Mononuclear cell (primary cell): ENCODE data around the gene CHAF1A. TPM values are rescaled to one million over a fixed set of nuclear protein-coding genes. Genes with fewer than 3 reads are reported as not detected.

Experiments
- H3K27me3 ChIP-seq: 2 replicates; pipeline ENCODE4 v1.6.0; 2011; ENCODE audit warnings: low read length, control low read depth; ENCODE audit not compliant: insufficient read depth
- H3K4me1 ChIP-seq: 2 replicates; pipeline ENCODE4 v1.5.1; 2011; ENCODE audit warnings: mild to moderate bottlenecking, low read length, control low read depth; ENCODE audit not compliant: insufficient read depth
- H3K4me3 ChIP-seq: 2 replicates; pipeline ENCODE4 v1.5.1; 2011; ENCODE audit warnings: mild to moderate bottlenecking, low read length, moderate library complexity
- H3K9me3 ChIP-seq: 2 replicates; pipeline ENCODE4 v1.5.1; 2011; ENCODE audit warnings: low read depth, mild to moderate bottlenecking, control low read depth, low read length
- total RNA-seq: library from RNA; depleted of rRNA; stranded (reverse); fragments of >200 nt; gene quantifications from one replicate; pipeline ENCODE4 v1.2.3, GENCODE V29; 2012

CHAF1A gene
- total RNA-seq, 1 donor: 12.2 TPM

- Histone ChIP-seq H3K9me3 (no peaks in the 10 kb centered on the region), H3K4me1 (peaks cover 31% of the 10 kb centered on the region), H3K27me3 (no peaks in the 10 kb centered on the region), H3K4me3 (no peak overlapping the region)
Measured at GRCh38 chr19:4430760-4431159, 28.3 kb downstream of the CHAF1A start.

GRCh38 chr19:4431296-4431695, 28.9 kb downstream of the CHAF1A start:
- Histone ChIP-seq H3K27me3 (no peaks in the 10 kb centered on the region), H3K4me3 (no peak overlapping the region), H3K4me1 (peaks cover 31% of the 10 kb centered on the region), H3K9me3 (no peaks in the 10 kb centered on the region)

- no peaks in the 10 kb centered on the region for H3K27me3 ChIP-seq
- no peaks in the 10 kb centered on the region for H3K9me3 ChIP-seq
- H3K4me3 ChIP-seq: no peak overlapping the region
- H3K4me1 ChIP-seq: peaks cover 31% of the 10 kb centered on the region
Measured at GRCh38 chr19:4431808-4432674, 29.6 kb downstream of the CHAF1A start.

- Histone ChIP-seq H3K9me3 (no peaks in the 10 kb centered on the region), H3K4me1 (peaks cover 31% of the 10 kb centered on the region), H3K4me3 (no peak overlapping the region), H3K27me3 (no peaks in the 10 kb centered on the region)
Measured at GRCh38 chr19:4432918-4433506, 30.6 kb downstream of the CHAF1A start.

- H3K9me3 ChIP-seq: no peaks in the 10 kb centered on the region
- no peaks in the 10 kb centered on the region for H3K27me3 ChIP-seq
- no peak overlapping the region for H3K4me3 ChIP-seq
- H3K4me1 ChIP-seq: peaks cover 31% of the 10 kb centered on the region
Measured at GRCh38 chr19:4434391-4434790, 32.0 kb downstream of the CHAF1A start.

- Histone ChIP-seq H3K27me3 (no peaks in the 10 kb centered on the region), H3K4me3 (no peak overlapping the region), H3K9me3 (no peaks in the 10 kb centered on the region), H3K4me1 (peaks cover 20% of the 10 kb centered on the region)
Measured at GRCh38 chr19:4436231-4436630, 33.8 kb downstream of the CHAF1A start.

- Histone ChIP-seq H3K27me3 (no peaks in the 10 kb centered on the region), H3K4me3 (no peak overlapping the region), H3K9me3 (no peaks in the 10 kb centered on the region), H3K4me1 (peaks cover 11% of the 10 kb centered on the region)
Measured at GRCh38 chr19:4437103-4437502, 34.7 kb downstream of the CHAF1A start.

- H3K4me3 ChIP-seq: no peak overlapping the region
- H3K9me3 ChIP-seq: no peaks in the 10 kb centered on the region
- H3K4me1 ChIP-seq: no peaks in the 10 kb centered on the region
- no peaks in the 10 kb centered on the region for H3K27me3 ChIP-seq
Measured at GRCh38 chr19:4439243-4439642, 36.8 kb downstream of the CHAF1A start.

- Histone ChIP-seq H3K9me3 (no peaks in the 10 kb centered on the region), H3K27me3 (no peaks in the 10 kb centered on the region), H3K4me3 (no peak overlapping the region), H3K4me1 (no peaks in the 10 kb centered on the region)
Measured at GRCh38 chr19:4441994-4442818, 39.8 kb downstream of the CHAF1A start.

- H3K9me3 ChIP-seq: no peaks in the 10 kb centered on the region
- no peak overlapping the region for H3K4me3 ChIP-seq
- H3K27me3 ChIP-seq: no peaks in the 10 kb centered on the region
- no peaks in the 10 kb centered on the region for H3K4me1 ChIP-seq
Measured at GRCh38 chr19:4442819-4443146, 40.3 kb downstream of the CHAF1A start.

- Histone ChIP-seq H3K27me3 (no peaks in the 10 kb centered on the region), H3K9me3 (no peaks in the 10 kb centered on the region), H3K4me3 (no peak overlapping the region), H3K4me1 (no peaks in the 10 kb centered on the region)
Measured at GRCh38 chr19:4443188-4443587, 40.7 kb downstream of the CHAF1A start.

GRCh38 chr19:4443966-4444764, 41.7 kb downstream of the CHAF1A start:
- Histone ChIP-seq H3K4me3 (no peak overlapping the region), H3K4me1 (no peaks in the 10 kb centered on the region), H3K9me3 (no peaks in the 10 kb centered on the region), H3K27me3 (no peaks in the 10 kb centered on the region)

GRCh38 chr19:4444765-4445741, 42.6 kb downstream of the CHAF1A start:
- Histone ChIP-seq H3K9me3 (no peaks in the 10 kb centered on the region), H3K4me3 (no peak overlapping the region), H3K27me3 (no peaks in the 10 kb centered on the region), H3K4me1 (no peaks in the 10 kb centered on the region)
